GM10266 (cell line): ENCODE measurements around the gene CCDC183.
"Not testable (repeated sequence)": the region's sequence is repeated elsewhere in the genome, so short reads cannot be mapped to it uniquely, and the experiment has no call there.

Experiments
- DNase-seq: peaks from one replicate; pipeline ENCODE4 v3.0.0; 2012; ENCODE audit errors: extremely low spot score
- CTCF ChIP-seq: IDR thresholded peaks from 2 replicates; pipeline ENCODE4 v1.5.1; 2012; ENCODE audit warnings: mild to moderate bottlenecking, low read depth; ENCODE audit not compliant: control insufficient read depth, insufficient read depth; ENCODE audit errors: missing control alignments

Gene CCDC183

GRCh38 chr9:136838314-136839228, 42.4 kb downstream of the CCDC183 start:
- no peak for TF ChIP-seq CTCF
- no peak for DNase-seq

- TF ChIP-seq CTCF: no peak
- no peak for DNase-seq
These were observed 43.3 kb downstream of the CCDC183 start for GRCh38 chr9:136839229-136840139.

GRCh38 chr9:136840140-136840876, 44.2 kb downstream of the CCDC183 start:
- DNase-seq: no peak
- TF ChIP-seq CTCF: no peak

GRCh38 chr9:136840877-136841645, 44.9 kb downstream of the CCDC183 start:
- no peak for DNase-seq
- no peak for TF ChIP-seq CTCF

- not testable (repeated sequence) for DNase-seq
These were observed 45.7 kb downstream of the CCDC183 start for GRCh38 chr9:136841646-136842379.

- peak; percentile 90 for DNase-seq
- TF ChIP-seq CTCF: peak; percentile 94
These were observed 46.3 kb downstream of the CCDC183 start, which contains the start of gene AJM1 for GRCh38 chr9:136842380-136842948. Gene AJM1, plus strand, starts transcription at chr9:136842478. Its CDS starts 1,937 bp downstream, at chr9:136844415.

GRCh38 chr9:136843159-136843800, 47.1 kb downstream of the CCDC183 start:
- not testable (repeated sequence) for DNase-seq
